Hepatocyte (in vitro differentiated cells): ENCODE data around the gene GORASP1. TPM values are rescaled to one million over a fixed set of nuclear protein-coding genes. Genes with fewer than 3 reads are reported as not detected.

Source experiments
- DNase-seq: peaks from one replicate; pipeline ENCODE4 v3.0.0-alpha.2; 2016; ENCODE audit warnings: low spot score
- H2AFZ ChIP-seq: fragments of 200-600 bp; sonication (generic); 2 replicates; pipeline ENCODE4 v1.6.0; 2016; ENCODE audit warnings: antibody characterized with exemption, mild to moderate bottlenecking
- H3K27ac ChIP-seq: fragments of 200-600 bp; sonication (generic); 2 replicates; pipeline ENCODE4 v1.5.1; 2016; ENCODE audit warnings: mild to moderate bottlenecking
- H3K27me3 ChIP-seq: fragments of 200-600 bp; sonication (generic); 2 replicates; pipeline ENCODE4 v1.6.1; 2016
- H3K36me3 ChIP-seq: fragments of 200-600 bp; sonication (generic); replicated peaks from 2 replicates; pipeline ENCODE4 v1.5.1; 2016; ENCODE audit warnings: low read depth; ENCODE audit not compliant: insufficient read depth
- H3K4me1 ChIP-seq: fragments of 200-600 bp; sonication (generic); 2 replicates; pipeline ENCODE4 v1.5.1; 2016; ENCODE audit warnings: mild to moderate bottlenecking, moderate library complexity; ENCODE audit not compliant: insufficient read depth
- H3K4me2 ChIP-seq: fragments of 200-600 bp; sonication (generic); 2 replicates; pipeline ENCODE4 v1.6.0; 2016
- H3K4me3 ChIP-seq: fragments of 200-600 bp; sonication (generic); 2 replicates; pipeline ENCODE4 v1.5.1; 2016; ENCODE audit warnings: mild to moderate bottlenecking
- H3K79me2 ChIP-seq: fragments of 200-600 bp; sonication (generic); 2 replicates; pipeline ENCODE4 v1.6.0; 2017; ENCODE audit warnings: mild to moderate bottlenecking
- H3K9me2 ChIP-seq: fragments of 200-600 bp; sonication (generic); replicated peaks from 2 replicates; pipeline ENCODE4 v1.6.0; 2017; ENCODE audit warnings: mild to moderate bottlenecking; ENCODE audit not compliant: insufficient read depth
- H3K9me3 ChIP-seq: fragments of 200-600 bp; sonication (generic); 2 replicates; pipeline ENCODE4 v1.5.1; 2016; ENCODE audit warnings: low read depth, mild to moderate bottlenecking
- H4K20me1 ChIP-seq: fragments of 200-600 bp; sonication (generic); 2 replicates; pipeline ENCODE4 v1.6.0; 2016; ENCODE audit warnings: mild to moderate bottlenecking; ENCODE audit not compliant: insufficient read depth, poor library complexity, severe bottlenecking
- EZH2 ChIP-seq: fragments of 200-600 bp; sonication (generic); IDR thresholded peaks from 2 replicates; pipeline ENCODE4 v1.6.1; 2016; ENCODE audit warnings: antibody characterized with exemption, mild to moderate bottlenecking, borderline replicate concordance
- EZH2phosphoT487 ChIP-seq: fragments of 200-600 bp; sonication (generic); IDR thresholded peaks from one replicate; pipeline ENCODE4 v1.6.1; 2018; ENCODE audit warnings: antibody characterized with exemption, mild to moderate bottlenecking, low read depth, moderate library complexity; ENCODE audit not compliant: unreplicated experiment, severe bottlenecking
- WGBS: methylation state at CpG from one replicate; pipeline ENCODE4 v1.1.6; 2016; ENCODE audit warnings: low lambda C conversion rate; ENCODE audit errors: missing lambda C conversion rate; 5-methylcytosine and 5-hydroxymethylcytosine counted together
- polyA plus RNA-seq: library from polyadenylated mRNA; unstranded; fragments of >200 nt; fragmentation: Nextera tagmentation; extraction: Ambion mirVana; gene quantifications from 2 replicates; pipeline ENCODE4 v1.2.1, GENCODE V29; 2016
- total RNA-seq: library from RNA; depleted of rRNA; stranded (reverse); fragments of >200 nt; gene quantifications from 2 replicates; pipeline ENCODE4 v1.2.3, GENCODE V29; 2014
- TF ChIP-seq, protein P1 (sequence below): fragments of 200-600 bp; sonication (generic); IDR thresholded peaks from 2 replicates; pipeline ENCODE4 v1.5.1; 2016; ENCODE audit warnings: antibody characterized with exemption, mild to moderate bottlenecking; ENCODE audit not compliant: poor library complexity

GORASP1 gene
- total and polyA plus RNA-seq, 2 experiments from 2014 or later = 48.6 to 49.0 TPM

DNA sequence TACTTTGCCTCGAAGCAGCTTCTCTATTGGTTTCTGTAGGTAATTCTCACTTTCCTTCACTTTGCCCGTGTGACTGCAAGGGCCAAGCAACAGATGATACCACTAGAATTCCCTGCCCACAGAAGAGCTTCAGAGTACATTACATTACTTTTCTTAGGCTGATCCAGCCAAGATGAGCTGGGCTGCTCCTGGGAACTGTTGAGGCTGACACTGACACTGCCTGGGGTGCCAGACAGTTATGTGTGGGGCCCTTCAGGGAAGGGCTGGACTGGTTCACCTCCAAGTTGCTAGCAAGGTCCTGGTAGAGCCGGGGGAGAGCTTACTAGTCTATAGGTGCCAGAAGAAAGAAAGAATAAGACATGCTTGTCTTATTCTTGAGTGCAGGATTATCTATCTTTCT is 19.0 kb downstream of the GORASP1 start:
- WGBS = 83% methylated on average over 3 of the region's 3 CpGs
- TF ChIP-seq EZH2 = no peak
- no peak for TF ChIP-seq EZH2phosphoT487
- TF ChIP-seq, protein P1, sequence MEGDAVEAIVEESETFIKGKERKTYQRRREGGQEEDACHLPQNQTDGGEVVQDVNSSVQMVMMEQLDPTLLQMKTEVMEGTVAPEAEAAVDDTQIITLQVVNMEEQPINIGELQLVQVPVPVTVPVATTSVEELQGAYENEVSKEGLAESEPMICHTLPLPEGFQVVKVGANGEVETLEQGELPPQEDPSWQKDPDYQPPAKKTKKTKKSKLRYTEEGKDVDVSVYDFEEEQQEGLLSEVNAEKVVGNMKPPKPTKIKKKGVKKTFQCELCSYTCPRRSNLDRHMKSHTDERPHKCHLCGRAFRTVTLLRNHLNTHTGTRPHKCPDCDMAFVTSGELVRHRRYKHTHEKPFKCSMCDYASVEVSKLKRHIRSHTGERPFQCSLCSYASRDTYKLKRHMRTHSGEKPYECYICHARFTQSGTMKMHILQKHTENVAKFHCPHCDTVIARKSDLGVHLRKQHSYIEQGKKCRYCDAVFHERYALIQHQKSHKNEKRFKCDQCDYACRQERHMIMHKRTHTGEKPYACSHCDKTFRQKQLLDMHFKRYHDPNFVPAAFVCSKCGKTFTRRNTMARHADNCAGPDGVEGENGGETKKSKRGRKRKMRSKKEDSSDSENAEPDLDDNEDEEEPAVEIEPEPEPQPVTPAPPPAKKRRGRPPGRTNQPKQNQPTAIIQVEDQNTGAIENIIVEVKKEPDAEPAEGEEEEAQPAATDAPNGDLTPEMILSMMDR = no peak
- Histone ChIP-seq H3K9me3 (no peaks in the 10 kb centered on the region), H3K4me2 (no peak overlapping the region), H3K79me2 (no peaks in the 10 kb centered on the region), H4K20me1 (no peaks in the 10 kb centered on the region), H3K27ac (no peak overlapping the region), H3K9me2 (no peaks in the 10 kb centered on the region), H3K4me1 (no peaks in the 10 kb centered on the region), H3K4me3 (no peak overlapping the region), H3K27me3 (no peaks in the 10 kb centered on the region), H2AFZ (no peak overlapping the region), H3K36me3 (no peaks in the 10 kb centered on the region)
- no peak for DNase-seq

DNA sequence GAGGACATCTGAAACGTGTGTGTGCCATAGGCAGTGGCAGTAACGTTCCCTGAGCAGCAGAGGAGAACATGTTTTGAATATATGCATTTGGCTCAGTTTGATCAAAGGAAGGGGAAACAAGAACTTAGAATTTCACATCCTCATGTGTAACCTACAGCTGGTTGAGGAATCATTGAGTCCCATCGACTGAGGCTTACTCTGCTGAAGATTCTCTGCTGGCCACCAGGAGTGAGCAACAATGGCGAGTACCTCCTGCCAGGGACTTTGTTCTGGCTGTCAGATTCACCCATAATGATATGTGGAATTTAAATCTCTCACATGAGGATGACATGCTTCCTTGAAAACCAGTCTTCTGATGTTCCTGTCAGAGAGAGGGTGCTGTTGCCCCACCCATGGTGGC is 21.3 kb downstream of the GORASP1 start:
- H3K9me2 ChIP-seq = no peaks in the 10 kb centered on the region
- H3K4me3 ChIP-seq = no peak overlapping the region
- no peak overlapping the region for H3K27ac ChIP-seq
- H4K20me1 ChIP-seq = no peaks in the 10 kb centered on the region
- H3K36me3 ChIP-seq = no peaks in the 10 kb centered on the region
- no peaks in the 10 kb centered on the region for H3K27me3 ChIP-seq
- no peaks in the 10 kb centered on the region for H3K9me3 ChIP-seq
- H2AFZ ChIP-seq = no peak overlapping the region
- TF ChIP-seq EZH2 (no peak), EZH2phosphoT487 (no peak)
- TF ChIP-seq, protein P1 = no peak
- no peaks in the 10 kb centered on the region for H3K4me1 ChIP-seq
- no peak for DNase-seq
- H3K4me2 ChIP-seq = no peak overlapping the region
- WGBS = 96% methylated on average over 4 of the region's 4 CpGs
- no peaks in the 10 kb centered on the region for H3K79me2 ChIP-seq

DNA sequence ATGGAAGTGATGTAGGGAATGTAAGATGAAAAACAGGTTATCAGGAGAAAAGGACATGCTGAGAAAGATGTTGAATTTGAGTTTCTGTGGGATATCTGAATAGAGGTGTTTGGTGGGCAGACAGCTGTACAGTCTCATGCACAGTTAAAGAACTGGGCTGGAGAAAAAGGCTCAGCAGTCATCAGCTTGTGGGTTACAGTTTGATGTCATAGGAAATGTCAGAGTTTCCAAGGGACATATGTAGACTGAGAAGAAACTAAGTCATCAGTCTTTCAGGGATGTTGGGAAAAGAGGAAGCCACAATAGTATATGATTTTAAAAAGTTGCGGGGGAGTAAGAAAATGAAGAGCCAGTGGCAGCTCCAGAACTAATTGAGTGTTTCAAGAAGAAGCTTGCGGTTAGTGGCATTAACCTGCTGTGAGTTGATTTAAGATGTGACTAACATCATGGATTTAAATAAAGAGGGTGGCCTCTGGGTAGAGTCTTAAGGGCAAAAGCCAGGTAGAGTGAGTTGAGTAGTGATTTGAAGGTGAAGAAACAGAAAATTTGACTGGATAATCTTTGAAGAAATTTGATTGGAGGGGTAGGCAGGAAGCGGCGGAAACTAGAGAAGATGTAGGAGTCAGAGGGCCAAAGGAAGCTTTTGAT is 24.6 kb downstream of the GORASP1 start:
- WGBS = 98% methylated on average over 4 of the region's 4 CpGs
- no peaks in the 10 kb centered on the region for H3K36me3 ChIP-seq

More for the DNA sequence above, 24.6 kb downstream of the GORASP1 start:
- Histone ChIP-seq H3K4me2 (no peak overlapping the region), H3K4me1 (no peaks in the 10 kb centered on the region), H3K79me2 (no peaks in the 10 kb centered on the region), H3K27me3 (no peaks in the 10 kb centered on the region), H3K9me2 (no peaks in the 10 kb centered on the region), H4K20me1 (no peaks in the 10 kb centered on the region), H3K9me3 (no peaks in the 10 kb centered on the region), H2AFZ (no peak overlapping the region), H3K4me3 (no peak overlapping the region), H3K27ac (no peak overlapping the region)
- no peak for DNase-seq
- TF ChIP-seq EZH2 = no peak
- TF ChIP-seq EZH2phosphoT487 = no peak
- TF ChIP-seq, protein P1 = no peak
